ENCODE data around the gene ERICH2. TPM values are rescaled to one million over a fixed set of nuclear protein-coding genes. Genes with fewer than 3 reads are reported as not detected.
"Not testable (repeated sequence)": the region's sequence is repeated elsewhere in the genome, so short reads cannot be mapped to it uniquely, and the experiment has no call there.

The ERICH2 gene
- total RNA-seq, result 0.52 TPM

GRCh38 chr2:170770008-170770605 is at the start of gene ERICH2:
Gene ERICH2, plus strand, starts transcription at chr2:170770378. Its CDS starts 304 bp downstream, at chr2:170770682.
- H3K9me3 ChIP-seq (ENCODE audit: control insufficient read depth in 3 of 3, low read length in 3 of 3), result no peaks in the 10 kb centered on the region
- H3K27ac ChIP-seq (ENCODE audit: low read depth, low read length), result no peak within 1 kb of the TSS
- H3K4me3 ChIP-seq (ENCODE audit: low read length in 3 of 3), result peak within 1 kb of the TSS; percentile 75 to 79 (median 78)
- no peaks in the 10 kb centered on the region for H3K27me3 ChIP-seq (ENCODE audit: control insufficient read depth in 3 of 3, insufficient read depth in 3 of 3, low read length in 3 of 3)
- H3K9ac ChIP-seq (ENCODE audit: low read depth in 1 of 3, low read length in 3 of 3), result peak within 1 kb of the TSS; percentile 70 to 72 (median 71)
- peaks cover 5 to 12% (median 8%) of the 10 kb centered on the region in 3 donors for H3K4me1 ChIP-seq (ENCODE audit: control insufficient read depth in 3 of 3, insufficient read depth in 3 of 3, low read length in 3 of 3)
- H3K36me3 ChIP-seq (ENCODE audit: control insufficient read depth in 3 of 3, insufficient read depth in 3 of 3, low read length in 3 of 3), result no peaks in the 10 kb centered on the region

GRCh38 chr2:170721678-170722077 is 48.5 kb upstream of the ERICH2 start:
- no peak overlapping the region for H3K27ac ChIP-seq (ENCODE audit: low read depth, low read length)
- no peaks in the 10 kb centered on the region for H3K9me3 ChIP-seq (ENCODE audit: control insufficient read depth in 3 of 3, low read length in 3 of 3)
- H3K4me1 ChIP-seq (ENCODE audit: control insufficient read depth in 3 of 3, insufficient read depth in 3 of 3, low read length in 3 of 3), result peaks cover 0 to 7% (median 6%) of the 10 kb centered on the region in 3 donors
- no peak overlapping the region for H3K4me3 ChIP-seq (ENCODE audit: low read length in 3 of 3)
- no peak overlapping the region for H3K9ac ChIP-seq (ENCODE audit: low read depth in 1 of 3, low read length in 3 of 3)
- H3K27me3 ChIP-seq (ENCODE audit: control insufficient read depth in 3 of 3, insufficient read depth in 3 of 3, low read length in 3 of 3), result peaks cover 15 to 29% (median 22%) of the 10 kb centered on the region in 3 donors
- H3K36me3 ChIP-seq (ENCODE audit: control insufficient read depth in 3 of 3, insufficient read depth in 3 of 3, low read length in 3 of 3), result no peaks in the 10 kb centered on the region

GRCh38 chr2:170722301-170722700 is 47.9 kb upstream of the ERICH2 start:
- Histone ChIP-seq H3K27ac (ENCODE audit: low read depth, low read length) (no peak overlapping the region), H3K4me1 (ENCODE audit: control insufficient read depth in 3 of 3, insufficient read depth in 3 of 3, low read length in 3 of 3) (peaks cover 0 to 2% (median 1%) of the 10 kb centered on the region in 3 donors), H3K36me3 (ENCODE audit: control insufficient read depth in 3 of 3, insufficient read depth in 3 of 3, low read length in 3 of 3) (no peaks in the 10 kb centered on the region), H3K4me3 (ENCODE audit: low read length in 3 of 3) (no peak overlapping the region), H3K27me3 (ENCODE audit: control insufficient read depth in 3 of 3, insufficient read depth in 3 of 3, low read length in 3 of 3) (peaks cover 9 to 23% (median 17%) of the 10 kb centered on the region in 3 donors), H3K9me3 (ENCODE audit: control insufficient read depth in 3 of 3, low read length in 3 of 3) (no peaks in the 10 kb centered on the region), H3K9ac (ENCODE audit: low read depth in 1 of 3, low read length in 3 of 3) (no peak overlapping the region)

- Histone ChIP-seq H3K27ac (ENCODE audit: low read depth, low read length) (no peak overlapping the region), H3K36me3 (ENCODE audit: control insufficient read depth in 3 of 3, insufficient read depth in 3 of 3, low read length in 3 of 3) (no peaks in the 10 kb centered on the region), H3K9ac (ENCODE audit: low read depth in 1 of 3, low read length in 3 of 3) (no peak overlapping the region), H3K4me3 (ENCODE audit: low read length in 3 of 3) (no peak overlapping the region), H3K4me1 (ENCODE audit: control insufficient read depth in 3 of 3, insufficient read depth in 3 of 3, low read length in 3 of 3) (no peaks in the 10 kb centered on the region), H3K9me3 (ENCODE audit: control insufficient read depth in 3 of 3, low read length in 3 of 3) (no peaks in the 10 kb centered on the region), H3K27me3 (ENCODE audit: control insufficient read depth in 3 of 3, insufficient read depth in 3 of 3, low read length in 3 of 3) (peaks cover 0 to 12% (median 5%) of the 10 kb centered on the region in 3 donors)
These were observed 46.7 kb upstream of the ERICH2 start for GRCh38 chr2:170723446-170723958.

GRCh38 chr2:170733798-170734600 is 36.2 kb upstream of the ERICH2 start:
- Histone ChIP-seq H3K36me3 (ENCODE audit: control insufficient read depth in 3 of 3, insufficient read depth in 3 of 3, low read length in 3 of 3) (no peaks in the 10 kb centered on the region), H3K9ac (ENCODE audit: low read depth in 1 of 3, low read length in 3 of 3) (no peak overlapping the region), H3K4me1 (ENCODE audit: control insufficient read depth in 3 of 3, insufficient read depth in 3 of 3, low read length in 3 of 3) (no peaks in the 10 kb centered on the region), H3K4me3 (ENCODE audit: low read length in 3 of 3) (no peak overlapping the region), H3K27ac (ENCODE audit: low read depth, low read length) (no peak overlapping the region), H3K27me3 (ENCODE audit: control insufficient read depth in 3 of 3, insufficient read depth in 3 of 3, low read length in 3 of 3) (peaks cover 0 to 3% (median 0%) of the 10 kb centered on the region in 3 donors), H3K9me3 (ENCODE audit: control insufficient read depth in 3 of 3, low read length in 3 of 3) (peaks cover 0 to 2% (median 0%) of the 10 kb centered on the region in 3 donors)

GRCh38 chr2:170734601-170735000 is 35.6 kb upstream of the ERICH2 start:
- H3K27ac ChIP-seq (ENCODE audit: low read depth, low read length); H3K4me3 ChIP-seq (ENCODE audit: low read length in 3 of 3); H3K36me3 ChIP-seq (ENCODE audit: control insufficient read depth in 3 of 3, insufficient read depth in 3 of 3, low read length in 3 of 3); H3K9ac ChIP-seq (ENCODE audit: low read depth in 1 of 3, low read length in 3 of 3); H3K9me3 ChIP-seq (ENCODE audit: control insufficient read depth in 3 of 3, low read length in 3 of 3); H3K4me1 ChIP-seq (ENCODE audit: control insufficient read depth in 3 of 3, insufficient read depth in 3 of 3, low read length in 3 of 3); H3K27me3 ChIP-seq (ENCODE audit: control insufficient read depth in 3 of 3, insufficient read depth in 3 of 3, low read length in 3 of 3): not testable (repeated sequence)

- Histone ChIP-seq H3K27ac (ENCODE audit: low read depth, low read length) (no peak overlapping the region), H3K4me3 (ENCODE audit: low read length in 3 of 3) (no peak overlapping the region), H3K9ac (ENCODE audit: low read depth in 1 of 3, low read length in 3 of 3) (no peak overlapping the region), H3K4me1 (ENCODE audit: control insufficient read depth in 3 of 3, insufficient read depth in 3 of 3, low read length in 3 of 3) (no peaks in the 10 kb centered on the region), H3K36me3 (ENCODE audit: control insufficient read depth in 3 of 3, insufficient read depth in 3 of 3, low read length in 3 of 3) (no peaks in the 10 kb centered on the region), H3K27me3 (ENCODE audit: control insufficient read depth in 3 of 3, insufficient read depth in 3 of 3, low read length in 3 of 3) (peaks cover 0 to 3% (median 0%) of the 10 kb centered on the region in 3 donors), H3K9me3 (ENCODE audit: control insufficient read depth in 3 of 3, low read length in 3 of 3) (peaks cover 0 to 2% (median 0%) of the 10 kb centered on the region in 3 donors)
These were observed 33.5 kb upstream of the ERICH2 start for GRCh38 chr2:170736628-170737027.

GRCh38 chr2:170737406-170737805 is 32.8 kb upstream of the ERICH2 start:
- H3K36me3 ChIP-seq (ENCODE audit: control insufficient read depth in 3 of 3, insufficient read depth in 3 of 3, low read length in 3 of 3), result no peaks in the 10 kb centered on the region
- peaks cover 0 to 3% (median 0%) of the 10 kb centered on the region in 3 donors for H3K27me3 ChIP-seq (ENCODE audit: control insufficient read depth in 3 of 3, insufficient read depth in 3 of 3, low read length in 3 of 3)
- H3K9me3 ChIP-seq (ENCODE audit: control insufficient read depth in 3 of 3, low read length in 3 of 3), result peaks cover 0 to 2% (median 0%) of the 10 kb centered on the region in 3 donors
- H3K9ac ChIP-seq (ENCODE audit: low read depth in 1 of 3, low read length in 3 of 3), result no peak overlapping the region
- no peaks in the 10 kb centered on the region for H3K4me1 ChIP-seq (ENCODE audit: control insufficient read depth in 3 of 3, insufficient read depth in 3 of 3, low read length in 3 of 3)
- H3K27ac ChIP-seq (ENCODE audit: low read depth, low read length), result no peak overlapping the region
- H3K4me3 ChIP-seq (ENCODE audit: low read length in 3 of 3), result no peak overlapping the region

GRCh38 chr2:170737821-170738220 is 32.4 kb upstream of the ERICH2 start:
- Histone ChIP-seq H3K4me3 (ENCODE audit: low read length in 3 of 3) (no peak overlapping the region), H3K36me3 (ENCODE audit: control insufficient read depth in 3 of 3, insufficient read depth in 3 of 3, low read length in 3 of 3) (no peaks in the 10 kb centered on the region), H3K9ac (ENCODE audit: low read depth in 1 of 3, low read length in 3 of 3) (no peak overlapping the region)

GRCh38 chr2:170739048-170739447 is 31.1 kb upstream of the ERICH2 start:
- peaks cover 0 to 5% (median 0%) of the 10 kb centered on the region in 3 donors for H3K27me3 ChIP-seq (ENCODE audit: control insufficient read depth in 3 of 3, insufficient read depth in 3 of 3, low read length in 3 of 3)
- no peak overlapping the region for H3K9ac ChIP-seq (ENCODE audit: low read depth in 1 of 3, low read length in 3 of 3)
- no peaks in the 10 kb centered on the region for H3K36me3 ChIP-seq (ENCODE audit: control insufficient read depth in 3 of 3, insufficient read depth in 3 of 3, low read length in 3 of 3)
- no peak overlapping the region for H3K4me3 ChIP-seq (ENCODE audit: low read length in 3 of 3)
- H3K9me3 ChIP-seq (ENCODE audit: control insufficient read depth in 3 of 3, low read length in 3 of 3), result peaks cover 0 to 2% (median 0%) of the 10 kb centered on the region in 3 donors
- H3K4me1 ChIP-seq (ENCODE audit: control insufficient read depth in 3 of 3, insufficient read depth in 3 of 3, low read length in 3 of 3), result no peaks in the 10 kb centered on the region
- no peak overlapping the region for H3K27ac ChIP-seq (ENCODE audit: low read depth, low read length)

More at GRCh38 chr2:170737821-170738220, 32.4 kb upstream of the ERICH2 start:
- H3K27ac ChIP-seq (ENCODE audit: low read depth, low read length), result no peak overlapping the region
- peaks cover 0 to 2% (median 0%) of the 10 kb centered on the region in 3 donors for H3K9me3 ChIP-seq (ENCODE audit: control insufficient read depth in 3 of 3, low read length in 3 of 3)
- peaks cover 0 to 3% (median 0%) of the 10 kb centered on the region in 3 donors for H3K27me3 ChIP-seq (ENCODE audit: control insufficient read depth in 3 of 3, insufficient read depth in 3 of 3, low read length in 3 of 3)
- H3K4me1 ChIP-seq (ENCODE audit: control insufficient read depth in 3 of 3, insufficient read depth in 3 of 3, low read length in 3 of 3), result no peaks in the 10 kb centered on the region
